ENCODE results near the gene NNMT. TPM values are rescaled to one million over a fixed set of nuclear protein-coding genes. Genes with fewer than 3 reads are reported as not detected.

NNMT gene
- total and polyA plus RNA-seq, 8 donors: 4.8 to 139 (median 61.9) TPM

DNA sequence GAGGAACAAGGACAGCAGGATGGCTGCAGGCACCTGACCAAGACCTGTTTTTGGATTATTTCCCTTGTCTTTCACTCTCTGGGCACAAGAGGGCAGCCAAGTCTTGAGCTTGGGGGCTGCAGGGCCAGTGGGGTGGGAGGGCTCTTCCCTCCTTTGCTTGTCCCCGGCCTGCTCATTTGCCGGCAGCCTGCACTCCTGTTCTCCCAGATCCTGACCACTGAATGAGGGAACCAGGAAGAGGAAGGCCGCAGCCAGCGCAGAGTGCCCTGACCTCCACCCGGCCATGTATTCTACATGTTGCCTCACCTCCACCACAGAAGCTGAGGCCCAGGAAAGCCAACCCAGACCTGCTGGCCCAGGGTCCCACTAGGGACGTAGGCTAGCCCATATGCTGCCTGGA is 15.5 kb upstream of the NNMT start:
- no peak for FAIRE-seq
- intact Hi-C loops (cut with DNase I): no loop called here
- no peaks in the 10 kb centered on the region for H3K36me3 ChIP-seq
- no peaks in the 10 kb centered on the region for H3K4me1 ChIP-seq
- H3K27me3 ChIP-seq: no peaks in the 10 kb centered on the region
- WGBS, 2 donors: 59 to 61% methylated on average over 6 of the region's 6 CpGs
- no peaks in the 10 kb centered on the region for H3K9me3 ChIP-seq
- ATAC-seq: peak; percentile 53 to 96 (median 88)
- TF ChIP-seq, protein P1, sequence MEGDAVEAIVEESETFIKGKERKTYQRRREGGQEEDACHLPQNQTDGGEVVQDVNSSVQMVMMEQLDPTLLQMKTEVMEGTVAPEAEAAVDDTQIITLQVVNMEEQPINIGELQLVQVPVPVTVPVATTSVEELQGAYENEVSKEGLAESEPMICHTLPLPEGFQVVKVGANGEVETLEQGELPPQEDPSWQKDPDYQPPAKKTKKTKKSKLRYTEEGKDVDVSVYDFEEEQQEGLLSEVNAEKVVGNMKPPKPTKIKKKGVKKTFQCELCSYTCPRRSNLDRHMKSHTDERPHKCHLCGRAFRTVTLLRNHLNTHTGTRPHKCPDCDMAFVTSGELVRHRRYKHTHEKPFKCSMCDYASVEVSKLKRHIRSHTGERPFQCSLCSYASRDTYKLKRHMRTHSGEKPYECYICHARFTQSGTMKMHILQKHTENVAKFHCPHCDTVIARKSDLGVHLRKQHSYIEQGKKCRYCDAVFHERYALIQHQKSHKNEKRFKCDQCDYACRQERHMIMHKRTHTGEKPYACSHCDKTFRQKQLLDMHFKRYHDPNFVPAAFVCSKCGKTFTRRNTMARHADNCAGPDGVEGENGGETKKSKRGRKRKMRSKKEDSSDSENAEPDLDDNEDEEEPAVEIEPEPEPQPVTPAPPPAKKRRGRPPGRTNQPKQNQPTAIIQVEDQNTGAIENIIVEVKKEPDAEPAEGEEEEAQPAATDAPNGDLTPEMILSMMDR (IDR thresholded peaks at IDR 0.05): peak in 3 of 4 donors; percentile 18 to 41 (median 21)
- H3K27ac ChIP-seq: peak overlapping the region in 1 of 4 donors; percentile 12
- DNase-seq: peak in 3 of 6 donors; percentile 20 to 55 (median 29)
- no peak overlapping the region for H3K4me3 ChIP-seq

DNA sequence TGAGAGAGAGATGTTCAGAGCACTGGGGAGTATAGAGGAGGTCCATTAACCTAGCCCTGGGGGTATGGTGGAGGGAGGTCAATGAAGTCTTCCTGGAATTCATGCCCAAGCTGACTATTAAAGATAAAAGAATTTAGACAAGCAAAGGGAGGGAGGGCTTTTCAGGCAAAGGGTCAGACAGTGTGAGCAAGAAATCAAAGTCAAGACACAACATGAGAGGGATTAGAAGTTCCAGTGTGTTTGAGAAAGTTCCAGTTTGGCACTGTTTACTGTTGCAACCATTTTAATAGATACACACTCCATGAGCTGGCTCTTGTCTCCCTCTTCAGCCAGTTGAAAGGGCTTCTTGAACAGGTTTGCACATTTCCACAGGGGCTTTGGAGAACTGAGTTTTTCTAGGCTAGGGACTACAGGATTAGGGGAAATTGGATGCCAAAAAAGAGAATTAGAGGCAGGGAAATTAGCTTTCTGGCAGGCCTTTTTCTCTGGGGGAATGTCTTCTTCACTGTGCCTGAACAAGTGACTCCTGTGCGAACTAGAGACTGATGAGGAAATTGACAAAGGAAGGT is 14.7 kb upstream of the NNMT start:
- FAIRE-seq: no peak
- DNase-seq: no peak
- intact Hi-C loops (cut with DNase I): no loop called here
- WGBS, 2 donors: 85 to 86% methylated on average over 1 of the region's 1 CpG
- Histone ChIP-seq H3K27ac (peak overlapping the region in 1 of 4 donors; percentile 12), H3K36me3 (no peaks in the 10 kb centered on the region), H3K4me3 (no peak overlapping the region), H3K4me1 (no peaks in the 10 kb centered on the region), H3K9me3 (no peaks in the 10 kb centered on the region), H3K27me3 (no peaks in the 10 kb centered on the region)
- TF ChIP-seq, protein P1 (IDR thresholded peaks at IDR 0.05): no peak
- peak in 1 of 4 donors; percentile 11 for ATAC-seq

GRCh38 chr11:114282488-114282887 is 13.7 kb upstream of the NNMT start:
- H3K27me3 ChIP-seq: no peaks in the 10 kb centered on the region
- H3K4me1 ChIP-seq: no peaks in the 10 kb centered on the region
- DNase-seq: no peak
- no peak overlapping the region for H3K27ac ChIP-seq
- no peaks in the 10 kb centered on the region for H3K36me3 ChIP-seq
- ATAC-seq: no peak
- TF ChIP-seq, protein P1 (IDR thresholded peaks at IDR 0.05): no peak
- H3K4me3 ChIP-seq: no peak overlapping the region
- intact Hi-C loops (cut with DNase I): no loop called here
- 78 to 86% methylated on average over 3 of the region's 3 CpGs for WGBS, 2 donors
- H3K9me3 ChIP-seq: no peaks in the 10 kb centered on the region
- FAIRE-seq: no peak

GRCh38 chr11:114283422-114283821 is 12.8 kb upstream of the NNMT start:
- no peak overlapping the region for H3K4me3 ChIP-seq
- 47 to 57% methylated on average over 3 of the region's 3 CpGs for WGBS, 2 donors
- H3K27me3 ChIP-seq: no peaks in the 10 kb centered on the region
- TF ChIP-seq, protein P1 (IDR thresholded peaks at IDR 0.05): no peak
- no peaks in the 10 kb centered on the region for H3K36me3 ChIP-seq
- no peak overlapping the region for H3K27ac ChIP-seq
- ATAC-seq (no peak), FAIRE-seq (no peak), DNase-seq (no peak)
- intact Hi-C loops (cut with DNase I): no loop called here
- H3K9me3 ChIP-seq: no peaks in the 10 kb centered on the region
- no peaks in the 10 kb centered on the region for H3K4me1 ChIP-seq

DNA sequence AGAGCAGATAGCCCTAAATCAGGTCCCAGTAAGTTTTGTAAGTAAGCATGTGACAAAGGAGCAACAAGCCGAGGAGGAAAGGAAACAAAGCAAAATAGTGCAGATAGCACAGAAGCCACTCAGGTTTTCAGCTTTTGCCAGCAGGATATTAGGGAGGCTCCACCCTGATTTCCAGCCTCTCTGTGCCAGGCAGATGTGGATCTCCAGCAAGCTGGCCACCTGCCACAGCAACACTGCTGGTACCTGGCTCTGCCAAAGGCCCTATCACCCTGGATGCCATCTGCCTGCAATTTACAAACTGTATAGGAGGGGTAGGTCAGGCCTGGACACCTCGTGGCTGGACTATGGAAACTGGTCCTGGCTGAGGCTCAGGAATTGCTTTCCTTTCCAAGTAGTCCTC is 12.2 kb upstream of the NNMT start:
- TF ChIP-seq, protein P1 (IDR thresholded peaks at IDR 0.05): no peak
- no peak overlapping the region for H3K27ac ChIP-seq
- no peaks in the 10 kb centered on the region for H3K36me3 ChIP-seq
- H3K4me1 ChIP-seq: no peaks in the 10 kb centered on the region
- DNase-seq: peak in 1 of 6 donors; percentile 22
- peak in 3 of 4 donors; percentile 6 to 65 (median 10) for ATAC-seq
- H3K4me3 ChIP-seq: no peak overlapping the region
- no peak for FAIRE-seq
- WGBS, 2 donors: 33 to 43% methylated on average over 2 of the region's 2 CpGs
- H3K27me3 ChIP-seq: no peaks in the 10 kb centered on the region
- no peaks in the 10 kb centered on the region for H3K9me3 ChIP-seq
- intact Hi-C loops (cut with DNase I): no loop called here
